ENCODE data around the gene ATP5MK. TPM values are rescaled to one million over a fixed set of nuclear protein-coding genes. Genes with fewer than 3 reads are reported as not detected.

The ATP5MK gene
- total and polyA plus RNA-seq, 10 donors = 111 to 528 (median 155) TPM

GRCh38 chr10:103413564-103413963 lies 17.3 kb upstream of the ATP5MK start:
- H3K36me3 ChIP-seq = peaks cover 2 to 100% (median 99%) of the 10 kb centered on the region in 6 donors
- no peak overlapping the region for H3K4me3 ChIP-seq
- no peak for DNase-seq
- no peaks in the 10 kb centered on the region for H3K4me1 ChIP-seq
- no peaks in the 10 kb centered on the region for H3K9me3 ChIP-seq
- no peak overlapping the region for H3K27ac ChIP-seq
- TF ChIP-seq CTCF (IDR thresholded peaks at IDR 0.05 in 8 of 11, conservative IDR thresholded peaks at IDR 0.05 in 3 of 11) = no peak
- intact Hi-C loops (cut with DNase I; ENCODE audit: low total_unique reads) = no loop called here
- no peaks in the 10 kb centered on the region for H3K27me3 ChIP-seq (replicated peaks in 1 of 7)
- WGBS, 5 donors = 89 to 100% (median 94%) methylated on average over 2 of the region's 2 CpGs

- intact Hi-C loops (cut with DNase I; ENCODE audit: low total_unique reads) = no loop called here
- peak overlapping the region in 7 of 8 donors; percentile 77 to 99 (median 93) for H3K4me3 ChIP-seq
- peaks cover 2 to 65% (median 36%) of the 10 kb centered on the region in 6 donors for H3K36me3 ChIP-seq
- TF ChIP-seq POLR2A (IDR thresholded peaks at IDR 0.05) = no peak
- peak overlapping the region in 3 of 8 donors; percentile 84 to 91 (median 87) for H3K27ac ChIP-seq
- DNase-seq = no peak
- H3K27me3 ChIP-seq (replicated peaks in 1 of 7) = no peaks in the 10 kb centered on the region
- no peaks in the 10 kb centered on the region for H3K9me3 ChIP-seq
- 72 to 79% (median 74%) methylated on average over 19 of the region's 19 CpGs for WGBS, 5 donors
- peaks cover 23 to 68% (median 50%) of the 10 kb centered on the region in 6 donors for H3K4me1 ChIP-seq
Measured at GRCh38 chr10:103397191-103397825, 1.0 kb upstream of the ATP5MK start.

GRCh38 chr10:103396789-103397087 lies 463 bp upstream of the ATP5MK start:
- Histone ChIP-seq H3K27ac (peak overlapping the region; percentile 53 to 91 (median 86)), H3K36me3 (peaks cover 0 to 65% (median 36%) of the 10 kb centered on the region in 6 donors), H3K4me1 (peaks cover 23 to 70% (median 50%) of the 10 kb centered on the region in 6 donors), H3K27me3 (replicated peaks in 1 of 7) (no peaks in the 10 kb centered on the region), H3K4me3 (peak overlapping the region; percentile 77 to 99 (median 92)), H3K9me3 (no peaks in the 10 kb centered on the region)
- TF ChIP-seq POLR2A (IDR thresholded peaks at IDR 0.05) (no peak), POLR2AphosphoS5 (IDR thresholded peaks at IDR 0.05) (no peak), CTCF (IDR thresholded peaks at IDR 0.05 in 8 of 11, conservative IDR thresholded peaks at IDR 0.05 in 3 of 11) (no peak)
- DNase-seq = no peak
- 1 to 2% (median 1%) methylated on average over 3 to 8 of the region's 8 CpGs for WGBS, 5 donors
- intact Hi-C loops (cut with DNase I; ENCODE audit: low total_unique reads) = no loop called here

- Histone ChIP-seq H3K36me3 (peaks cover 0 to 65% (median 37%) of the 10 kb centered on the region in 6 donors), H3K9me3 (no peaks in the 10 kb centered on the region), H3K4me1 (peaks cover 23 to 70% (median 50%) of the 10 kb centered on the region in 6 donors), H3K4me3 (peak overlapping the region; percentile 77 to 99 (median 92)), H3K27me3 (replicated peaks in 1 of 7) (no peaks in the 10 kb centered on the region), H3K27ac (peak overlapping the region in 7 of 8 donors; percentile 70 to 91 (median 87))
- TF ChIP-seq POLR2AphosphoS5 (IDR thresholded peaks at IDR 0.05) = no peak
- TF ChIP-seq POLR2A (IDR thresholded peaks at IDR 0.05) = no peak
- no peak for TF ChIP-seq CTCF (IDR thresholded peaks at IDR 0.05 in 8 of 11, conservative IDR thresholded peaks at IDR 0.05 in 3 of 11)
- DNase-seq = no peak
- intact Hi-C loops (cut with DNase I; ENCODE audit: low total_unique reads) = no loop called here
- 2 to 5% (median 3%) methylated on average over 11 of the region's 11 CpGs for WGBS, 5 donors
Measured at GRCh38 chr10:103395754-103396066, 565 bp downstream of the ATP5MK start.
